ENCODE measurements around the gene CEP83.

DNA sequence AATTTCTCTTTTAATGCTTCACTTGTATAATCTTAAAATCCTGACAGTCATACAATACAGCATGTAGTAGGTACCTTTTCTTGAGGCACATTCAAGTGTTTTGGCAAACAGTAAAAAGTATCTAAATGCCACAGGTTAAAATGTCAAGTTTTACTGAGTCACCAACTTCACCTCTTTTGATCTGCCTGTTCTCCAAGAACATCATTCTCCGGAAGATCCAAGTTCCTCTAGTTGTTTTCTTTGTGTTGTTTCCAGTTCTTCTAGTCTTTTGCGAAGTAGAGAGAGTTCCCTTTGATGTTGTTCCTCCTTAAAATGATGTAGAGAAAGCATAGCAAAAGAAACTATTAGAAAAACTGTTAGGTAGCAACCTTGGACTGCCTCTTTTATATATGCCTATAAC is 151.1 kb downstream of the CEP83 start:
- TF ChIP-seq, protein P1, sequence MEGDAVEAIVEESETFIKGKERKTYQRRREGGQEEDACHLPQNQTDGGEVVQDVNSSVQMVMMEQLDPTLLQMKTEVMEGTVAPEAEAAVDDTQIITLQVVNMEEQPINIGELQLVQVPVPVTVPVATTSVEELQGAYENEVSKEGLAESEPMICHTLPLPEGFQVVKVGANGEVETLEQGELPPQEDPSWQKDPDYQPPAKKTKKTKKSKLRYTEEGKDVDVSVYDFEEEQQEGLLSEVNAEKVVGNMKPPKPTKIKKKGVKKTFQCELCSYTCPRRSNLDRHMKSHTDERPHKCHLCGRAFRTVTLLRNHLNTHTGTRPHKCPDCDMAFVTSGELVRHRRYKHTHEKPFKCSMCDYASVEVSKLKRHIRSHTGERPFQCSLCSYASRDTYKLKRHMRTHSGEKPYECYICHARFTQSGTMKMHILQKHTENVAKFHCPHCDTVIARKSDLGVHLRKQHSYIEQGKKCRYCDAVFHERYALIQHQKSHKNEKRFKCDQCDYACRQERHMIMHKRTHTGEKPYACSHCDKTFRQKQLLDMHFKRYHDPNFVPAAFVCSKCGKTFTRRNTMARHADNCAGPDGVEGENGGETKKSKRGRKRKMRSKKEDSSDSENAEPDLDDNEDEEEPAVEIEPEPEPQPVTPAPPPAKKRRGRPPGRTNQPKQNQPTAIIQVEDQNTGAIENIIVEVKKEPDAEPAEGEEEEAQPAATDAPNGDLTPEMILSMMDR (IDR thresholded peaks at IDR 0.05), result no peak
- TF ChIP-seq POLR2AphosphoS5 (IDR thresholded peaks at IDR 0.05) (no peak), POLR2A (IDR thresholded peaks at IDR 0.05) (no peak), EP300 (IDR thresholded peaks at IDR 0.05) (no peak)

All from stomach (tissue), 4 donors.